ENCODE measurements around the gene LIM2. TPM values are rescaled to one million over a fixed set of nuclear protein-coding genes. Genes with fewer than 3 reads are reported as not detected.

LIM2 gene
- total and polyA plus RNA-seq, 4 donors = not detected

DNA sequence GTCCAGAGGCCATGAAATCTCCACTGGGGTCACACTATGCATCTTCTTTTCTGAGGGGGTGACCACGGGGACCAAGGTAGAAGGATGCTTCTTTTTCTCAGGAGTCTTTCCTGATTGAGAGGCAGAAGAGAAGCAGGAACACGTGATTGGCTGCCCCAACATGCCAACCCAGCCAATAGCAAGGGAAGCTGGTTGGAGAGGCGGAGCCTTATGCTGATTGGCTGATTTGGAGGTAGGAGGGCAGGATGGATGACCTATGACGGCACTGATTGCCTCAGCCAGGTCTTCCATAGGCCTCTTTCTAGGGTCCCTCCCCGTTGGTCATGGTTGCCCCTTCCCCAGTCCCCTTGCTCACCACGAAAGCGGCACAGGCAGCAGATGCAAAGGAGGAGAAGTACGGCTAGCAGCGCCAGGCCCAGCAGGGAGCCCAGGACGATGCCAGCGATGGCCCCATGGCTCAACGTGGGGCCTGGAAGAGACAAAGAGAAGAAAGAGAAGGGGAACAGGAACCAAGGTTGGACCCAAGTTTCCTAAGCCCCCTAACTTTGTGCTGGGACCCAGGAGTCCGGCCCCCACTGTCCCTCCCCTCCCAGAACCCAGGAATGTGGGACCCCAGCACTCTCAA is 53.8 kb downstream of the LIM2 start:
- Histone ChIP-seq H3K9ac (ENCODE audit: insufficient read depth in 1 of 2, low read length in 2 of 2) (no peak overlapping the region), H3K9me3 (ENCODE audit: control insufficient read depth in 4 of 4, insufficient read depth in 3 of 4, low read length in 3 of 4) (peaks cover 0 to 2% (median 0%) of the 10 kb centered on the region in 4 donors), H3K27ac (ENCODE audit: low read depth in 1 of 2, low read length in 1 of 2) (no peak overlapping the region), H3K4me1 (ENCODE audit: control insufficient read depth in 5 of 5, insufficient read depth in 5 of 5, low read length in 5 of 5) (peaks cover 0 to 1% (median 0%) of the 10 kb centered on the region in 5 donors), H3K4me3 (no peak overlapping the region), H3K27me3 (ENCODE audit: control insufficient read depth in 3 of 3, insufficient read depth in 3 of 3, low read length in 2 of 3) (peaks cover 0 to under 1% (median 0%) of the 10 kb centered on the region in 3 donors), H3K36me3 (ENCODE audit: control insufficient read depth in 4 of 4, insufficient read depth in 4 of 4, low read length in 4 of 4) (no peaks in the 10 kb centered on the region)
- ATAC-seq (ENCODE audit: insufficient read depth, low FRiP score) = no peak
- TF ChIP-seq, protein P1, sequence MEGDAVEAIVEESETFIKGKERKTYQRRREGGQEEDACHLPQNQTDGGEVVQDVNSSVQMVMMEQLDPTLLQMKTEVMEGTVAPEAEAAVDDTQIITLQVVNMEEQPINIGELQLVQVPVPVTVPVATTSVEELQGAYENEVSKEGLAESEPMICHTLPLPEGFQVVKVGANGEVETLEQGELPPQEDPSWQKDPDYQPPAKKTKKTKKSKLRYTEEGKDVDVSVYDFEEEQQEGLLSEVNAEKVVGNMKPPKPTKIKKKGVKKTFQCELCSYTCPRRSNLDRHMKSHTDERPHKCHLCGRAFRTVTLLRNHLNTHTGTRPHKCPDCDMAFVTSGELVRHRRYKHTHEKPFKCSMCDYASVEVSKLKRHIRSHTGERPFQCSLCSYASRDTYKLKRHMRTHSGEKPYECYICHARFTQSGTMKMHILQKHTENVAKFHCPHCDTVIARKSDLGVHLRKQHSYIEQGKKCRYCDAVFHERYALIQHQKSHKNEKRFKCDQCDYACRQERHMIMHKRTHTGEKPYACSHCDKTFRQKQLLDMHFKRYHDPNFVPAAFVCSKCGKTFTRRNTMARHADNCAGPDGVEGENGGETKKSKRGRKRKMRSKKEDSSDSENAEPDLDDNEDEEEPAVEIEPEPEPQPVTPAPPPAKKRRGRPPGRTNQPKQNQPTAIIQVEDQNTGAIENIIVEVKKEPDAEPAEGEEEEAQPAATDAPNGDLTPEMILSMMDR (IDR thresholded peaks at IDR 0.05; ENCODE audit: control extremely low read depth, extremely low read depth) = no peak
- DNase-seq = peak in 1 of 3 donors; percentile 9
- WGBS, 2 donors = 90 to 94% methylated on average over 13 of the region's 13 CpGs

DNA sequence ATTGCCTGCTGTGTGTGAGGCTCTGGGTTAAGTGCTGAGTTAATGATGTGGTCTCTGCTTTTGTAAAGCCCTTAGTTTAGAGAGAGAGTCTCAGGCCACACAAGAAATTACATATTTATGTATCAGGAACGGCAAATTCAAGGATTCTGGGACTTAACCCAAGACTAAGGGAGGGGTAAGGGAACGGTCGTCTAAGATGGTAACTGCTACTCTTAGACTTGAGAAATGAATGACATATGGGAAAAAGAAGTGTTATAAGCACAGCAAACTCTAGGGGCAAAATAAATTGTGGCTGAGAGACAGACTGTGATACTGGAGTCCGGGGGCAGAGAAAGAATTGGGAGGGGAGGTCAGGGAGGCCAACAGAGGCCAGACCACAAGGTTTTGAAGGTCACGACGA is 56.1 kb downstream of the LIM2 start:
- H3K4me1 ChIP-seq (ENCODE audit: control insufficient read depth in 5 of 5, insufficient read depth in 5 of 5, low read length in 5 of 5) = peaks cover 0 to 5% (median 0%) of the 10 kb centered on the region in 5 donors
- peaks cover 0 to 2% (median 0%) of the 10 kb centered on the region in 4 donors for H3K9me3 ChIP-seq (ENCODE audit: control insufficient read depth in 4 of 4, insufficient read depth in 3 of 4, low read length in 3 of 4)
- H3K27me3 ChIP-seq (ENCODE audit: control insufficient read depth in 3 of 3, insufficient read depth in 3 of 3, low read length in 2 of 3) = peaks cover 0 to 12% (median 8%) of the 10 kb centered on the region in 3 donors
- no peak for ATAC-seq (ENCODE audit: insufficient read depth, low FRiP score)
- no peak overlapping the region for H3K27ac ChIP-seq (ENCODE audit: low read depth in 1 of 2, low read length in 1 of 2)
- TF ChIP-seq, protein P1 (IDR thresholded peaks at IDR 0.05; ENCODE audit: control extremely low read depth, extremely low read depth) = no peak
- no peak for DNase-seq
- H3K9ac ChIP-seq (ENCODE audit: insufficient read depth in 1 of 2, low read length in 2 of 2) = no peak overlapping the region
- H3K4me3 ChIP-seq = no peak overlapping the region
- WGBS, 2 donors = 90 to 91% methylated on average over 6 of the region's 6 CpGs
- H3K36me3 ChIP-seq (ENCODE audit: control insufficient read depth in 4 of 4, insufficient read depth in 4 of 4, low read length in 4 of 4) = no peaks in the 10 kb centered on the region

DNA sequence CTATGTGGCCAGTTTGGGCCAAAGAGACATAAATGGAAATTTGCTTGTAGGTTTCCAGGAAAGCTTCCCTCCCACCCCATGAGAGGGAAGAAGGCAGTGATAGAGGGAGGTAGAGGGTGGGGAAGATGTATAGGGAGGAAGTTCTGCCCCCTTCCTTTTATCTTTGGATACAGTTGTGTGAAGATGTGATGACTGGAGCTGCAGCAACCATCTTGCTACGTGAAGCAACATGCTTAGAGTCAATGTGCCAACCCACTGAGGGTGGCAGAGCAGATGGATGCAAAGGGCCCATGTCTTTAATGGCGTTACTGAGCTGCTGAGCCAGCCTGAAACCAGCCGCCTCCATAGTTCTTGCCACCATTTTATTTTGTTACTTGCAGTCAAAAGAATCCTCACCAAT is 56.6 kb downstream of the LIM2 start:
- peaks cover 0 to 2% (median 0%) of the 10 kb centered on the region in 4 donors for H3K9me3 ChIP-seq (ENCODE audit: control insufficient read depth in 4 of 4, insufficient read depth in 3 of 4, low read length in 3 of 4)
- no peak overlapping the region for H3K4me3 ChIP-seq
- ATAC-seq (ENCODE audit: insufficient read depth, low FRiP score) (no peak), DNase-seq (no peak)
- H3K4me1 ChIP-seq (ENCODE audit: control insufficient read depth in 5 of 5, insufficient read depth in 5 of 5, low read length in 5 of 5) = peaks cover 0 to 5% (median 0%) of the 10 kb centered on the region in 5 donors
- H3K36me3 ChIP-seq (ENCODE audit: control insufficient read depth in 4 of 4, insufficient read depth in 4 of 4, low read length in 4 of 4) = no peaks in the 10 kb centered on the region
- no peak overlapping the region for H3K27ac ChIP-seq (ENCODE audit: low read depth in 1 of 2, low read length in 1 of 2)
- H3K27me3 ChIP-seq (ENCODE audit: control insufficient read depth in 3 of 3, insufficient read depth in 3 of 3, low read length in 2 of 3) = peaks cover 0 to 16% (median 8%) of the 10 kb centered on the region in 3 donors
- TF ChIP-seq, protein P1 (IDR thresholded peaks at IDR 0.05; ENCODE audit: control extremely low read depth, extremely low read depth) = no peak
- 67 to 74% methylated on average over 3 of the region's 3 CpGs for WGBS, 2 donors
- H3K9ac ChIP-seq (ENCODE audit: insufficient read depth in 1 of 2, low read length in 2 of 2) = no peak overlapping the region

Data from lung (tissue), 12 donors.